ENCODE results near the gene COX6A2. TPM values are rescaled to one million over a fixed set of nuclear protein-coding genes. Genes with fewer than 3 reads are reported as not detected.

Gene COX6A2
- total RNA-seq, 3 donors from 2014 or later, result not detected

DNA sequence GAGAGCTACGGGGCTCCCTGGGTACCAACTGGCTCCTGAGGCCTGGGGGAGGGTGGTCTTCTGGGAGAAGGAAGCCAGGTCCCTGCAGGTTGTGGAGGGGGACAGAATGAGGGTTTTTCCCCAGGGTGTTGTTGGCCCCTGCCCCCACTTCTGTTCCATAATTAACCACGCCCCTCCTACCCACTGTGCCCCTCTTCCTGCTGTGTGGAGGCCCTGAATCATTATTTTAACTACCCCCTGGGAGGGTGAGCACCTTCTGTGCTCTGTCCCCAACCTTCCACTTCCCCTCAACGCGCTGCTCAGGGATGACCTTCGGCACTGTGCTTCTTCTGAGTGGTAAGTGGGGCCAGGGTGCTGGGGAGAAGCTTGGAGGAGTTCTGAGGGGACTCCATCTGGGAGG, 35.1 kb downstream of the COX6A2 start, which contains the start of gene ITGAD:
TSS of gene ITGAD (plus strand) at position 280 of the 400 bp plus-strand sequence. CDS start at position 306, 26 bp downstream.
- DNase-seq (no peak), ATAC-seq (no peak)
- no peaks in the 10 kb centered on the region for H3K4me1 Mint-ChIP-seq (ENCODE audit: low read depth)
- peaks cover 11% of the 10 kb centered on the region for H3K27me3 Mint-ChIP-seq (ENCODE audit: low read depth)
- no peaks in the 10 kb centered on the region for H3K9me3 Mint-ChIP-seq
- no peak within 1 kb of the TSS for H3K4me3 Mint-ChIP-seq
- H3K36me3 Mint-ChIP-seq (ENCODE audit: insufficient read depth), result no peaks in the 10 kb centered on the region

DNA sequence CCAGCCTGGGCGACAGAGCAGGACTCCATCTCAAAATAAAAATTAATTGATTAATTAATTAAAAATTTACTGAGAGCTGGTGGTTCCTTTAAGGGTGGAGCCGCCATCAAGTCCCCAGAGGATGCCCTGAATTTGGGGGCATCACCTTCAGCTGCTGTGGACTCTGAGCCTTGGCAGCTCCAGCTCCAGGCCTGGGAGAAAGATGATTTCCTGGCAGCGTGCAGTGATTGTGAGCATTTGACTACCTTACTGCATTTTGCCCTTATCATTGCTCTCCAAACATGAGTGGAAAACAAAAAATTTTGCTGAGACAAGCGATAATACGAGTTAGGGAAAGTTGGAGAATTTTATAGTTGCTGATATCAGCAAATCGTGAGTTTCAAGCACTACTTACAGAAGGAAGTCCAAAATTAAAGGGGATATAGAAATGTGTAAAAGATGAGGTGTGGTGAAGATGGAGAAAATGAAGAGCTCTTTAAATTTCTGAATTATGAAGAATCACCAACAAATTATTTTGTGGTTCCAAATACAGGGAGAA, 37.6 kb downstream of the COX6A2 start:
- ATAC-seq (no peak), DNase-seq (no peak)
- Mint-ChIP-seq H3K27me3 (ENCODE audit: low read depth) (peaks cover 16% of the 10 kb centered on the region), H3K4me3 (no peak overlapping the region), H3K9me3 (no peaks in the 10 kb centered on the region), H3K36me3 (ENCODE audit: insufficient read depth) (no peaks in the 10 kb centered on the region), H3K4me1 (ENCODE audit: low read depth) (peaks cover 17% of the 10 kb centered on the region)

DNA sequence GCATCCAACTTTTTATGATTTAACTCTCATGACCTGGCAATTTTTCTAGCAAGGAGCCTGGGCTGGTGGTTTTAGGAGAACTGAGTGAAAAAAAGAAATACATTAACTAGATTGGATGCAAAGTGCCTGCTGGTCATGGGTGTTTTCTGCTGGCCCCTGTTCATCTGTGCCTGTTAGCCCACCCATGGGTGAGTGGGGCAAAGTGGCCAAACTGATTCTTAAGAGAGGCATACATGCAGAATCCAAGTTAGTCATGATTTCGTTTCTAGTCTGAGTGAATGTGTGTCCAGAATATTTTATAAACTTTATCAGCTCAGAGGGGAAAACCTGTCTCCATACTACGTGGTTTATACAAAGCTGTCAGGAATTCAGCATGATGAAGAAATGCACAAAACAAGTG, 39.6 kb downstream of the COX6A2 start:
- ATAC-seq, result no peak
- H3K36me3 Mint-ChIP-seq (ENCODE audit: insufficient read depth), result no peaks in the 10 kb centered on the region
- H3K4me1 Mint-ChIP-seq (ENCODE audit: low read depth), result peaks cover 20% of the 10 kb centered on the region
- no peak overlapping the region for H3K4me3 Mint-ChIP-seq
- H3K27me3 Mint-ChIP-seq (ENCODE audit: low read depth), result peaks cover 16% of the 10 kb centered on the region
- H3K9me3 Mint-ChIP-seq, result no peaks in the 10 kb centered on the region
- DNase-seq, result no peak

DNA sequence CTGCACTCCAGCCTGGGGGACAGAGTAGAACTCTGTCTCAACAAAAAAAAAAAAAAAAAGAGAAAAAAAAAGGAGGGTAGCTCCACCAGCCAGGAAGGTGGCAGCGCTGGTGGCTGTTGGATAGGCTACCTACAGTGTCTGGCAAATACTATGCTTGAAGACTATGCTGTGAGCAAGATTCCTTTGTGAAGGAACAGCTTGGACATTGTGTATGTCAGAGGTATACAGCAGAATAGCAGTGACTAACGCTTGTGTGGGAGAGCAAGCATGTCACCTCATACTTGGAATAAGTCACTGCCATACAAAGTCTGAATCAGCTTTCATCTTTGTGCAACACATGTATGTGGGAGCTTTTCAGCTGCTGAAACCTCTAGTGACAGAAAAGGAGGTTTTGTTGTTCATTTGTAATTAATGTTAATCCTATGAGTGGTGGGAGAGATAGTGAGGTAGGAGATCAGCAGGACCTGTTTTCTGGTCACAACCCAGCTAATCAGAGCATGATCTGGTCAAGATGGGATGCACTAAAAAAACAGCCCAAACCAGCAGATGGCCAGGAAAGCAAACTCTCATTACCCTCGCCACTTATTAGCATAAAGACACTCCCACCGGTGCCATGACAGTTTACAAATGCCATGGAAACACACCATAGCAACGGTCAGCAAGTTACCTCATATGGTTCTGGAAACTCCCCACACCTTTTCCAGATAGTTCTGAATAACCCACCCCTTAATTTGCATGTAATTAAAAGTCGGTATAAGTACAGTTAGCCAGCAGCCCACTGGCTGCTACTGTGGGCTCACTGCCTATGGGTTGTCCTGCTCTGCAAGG, 41.8 kb downstream of the COX6A2 start:
- Mint-ChIP-seq H3K9me3 (no peaks in the 10 kb centered on the region), H3K4me1 (ENCODE audit: low read depth) (peaks cover 20% of the 10 kb centered on the region), H3K36me3 (ENCODE audit: insufficient read depth) (no peaks in the 10 kb centered on the region), H3K4me3 (no peak overlapping the region), H3K27me3 (ENCODE audit: low read depth) (peaks cover 17% of the 10 kb centered on the region)
- DNase-seq, result no peak
- peak; percentile 96 to 98 for ATAC-seq

DNA sequence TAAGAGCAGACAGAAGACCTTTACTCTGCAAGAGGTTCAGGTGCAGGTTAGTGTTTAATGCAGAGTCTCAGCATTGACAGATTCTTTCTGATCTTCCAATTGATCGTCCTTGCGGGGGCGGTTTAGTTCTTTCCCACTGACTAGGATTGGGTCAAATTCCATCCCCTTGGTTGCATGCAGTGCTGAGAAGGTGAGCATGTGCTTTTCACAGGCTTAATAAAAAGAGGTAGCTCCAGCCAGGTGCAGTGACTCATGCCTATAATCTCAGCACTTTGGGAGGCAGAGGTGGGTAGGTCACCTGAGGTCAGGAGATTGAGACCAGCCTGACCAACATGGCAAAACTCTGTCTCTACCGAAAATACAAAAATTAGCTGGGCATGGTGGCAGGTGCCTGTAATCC, 42.5 kb downstream of the COX6A2 start:
- DNase-seq (no peak), ATAC-seq (no peak)
- H3K4me3 Mint-ChIP-seq, result no peak overlapping the region

DNA sequence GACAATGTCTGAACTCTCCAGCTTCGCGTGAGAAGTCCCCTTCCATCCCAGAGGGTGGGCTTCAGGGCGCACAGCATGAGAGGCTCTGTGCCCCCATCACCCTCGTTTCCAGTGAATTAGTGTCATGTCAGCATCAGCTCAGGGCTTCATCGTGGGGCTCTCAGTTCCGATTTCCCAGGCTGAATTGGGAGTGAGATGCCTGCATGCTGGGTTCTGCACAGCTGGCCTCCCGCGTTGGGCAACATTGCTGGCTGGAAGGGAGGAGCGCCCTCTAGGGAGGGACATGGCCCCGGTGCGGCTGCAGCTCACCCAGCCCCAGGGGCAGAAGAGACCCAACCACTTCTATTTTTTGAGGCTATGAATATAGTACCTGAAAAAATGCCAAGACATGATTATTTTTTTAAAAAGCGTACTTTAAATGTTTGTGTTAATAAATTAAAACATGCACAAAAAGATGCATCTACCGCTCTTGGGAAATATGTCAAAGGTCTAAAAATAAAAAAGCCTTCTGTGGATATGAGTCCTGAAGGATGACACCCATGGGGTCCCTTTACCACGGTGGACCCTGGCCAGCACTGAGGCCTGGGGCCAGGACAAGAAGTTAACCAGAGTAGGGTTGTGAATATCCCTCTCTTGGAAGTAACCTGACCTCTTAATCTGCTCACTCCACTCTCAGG, 45.5 kb downstream of the COX6A2 start:
- ATAC-seq (peak in 1 of 2 donors; percentile 40), DNase-seq (peak; percentile 42)
- Mint-ChIP-seq H3K27me3 (ENCODE audit: low read depth) (peaks cover 5% of the 10 kb centered on the region), H3K4me3 (no peak overlapping the region), H3K36me3 (ENCODE audit: insufficient read depth) (no peaks in the 10 kb centered on the region), H3K9me3 (no peaks in the 10 kb centered on the region), H3K4me1 (ENCODE audit: low read depth) (peaks cover 22% of the 10 kb centered on the region)

More for the DNA sequence above, 42.5 kb downstream of the COX6A2 start:
- H3K9me3 Mint-ChIP-seq, result no peaks in the 10 kb centered on the region
- no peaks in the 10 kb centered on the region for H3K36me3 Mint-ChIP-seq (ENCODE audit: insufficient read depth)
- peaks cover 15% of the 10 kb centered on the region for H3K27me3 Mint-ChIP-seq (ENCODE audit: low read depth)
- peaks cover 20% of the 10 kb centered on the region for H3K4me1 Mint-ChIP-seq (ENCODE audit: low read depth)

DNA sequence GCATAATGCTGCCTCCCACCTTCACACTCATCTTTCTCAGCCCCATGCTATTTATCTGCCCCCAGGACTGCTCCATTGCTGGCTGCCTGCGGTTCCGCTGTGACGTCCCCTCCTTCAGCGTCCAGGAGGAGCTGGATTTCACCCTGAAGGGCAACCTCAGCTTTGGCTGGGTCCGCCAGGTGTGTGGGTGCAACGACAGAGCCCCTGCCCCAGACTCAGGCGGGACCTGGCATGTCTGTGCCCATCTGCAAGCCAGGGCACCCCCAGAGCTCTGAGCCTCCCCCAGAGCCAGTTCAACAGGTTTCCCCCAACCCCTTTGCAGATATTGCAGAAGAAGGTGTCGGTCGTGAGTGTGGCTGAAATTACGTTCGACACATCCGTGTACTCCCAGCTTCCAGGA, 48.0 kb downstream of the COX6A2 start:
- H3K4me3 Mint-ChIP-seq, result no peak overlapping the region
- peaks cover 1% of the 10 kb centered on the region for H3K27me3 Mint-ChIP-seq (ENCODE audit: low read depth)
- H3K36me3 Mint-ChIP-seq (ENCODE audit: insufficient read depth), result no peaks in the 10 kb centered on the region
- no peak for ATAC-seq
- peaks cover 8% of the 10 kb centered on the region for H3K9me3 Mint-ChIP-seq
- peaks cover 9% of the 10 kb centered on the region for H3K4me1 Mint-ChIP-seq (ENCODE audit: low read depth)
- no peak for DNase-seq

Other genes with a start within 250 kb of the COX6A2 start
- 100 to 1,000 TPM; 783 to 850 (median 809) TPM for gene FUS, start 248.2 kb downstream of the COX6A2 start, total RNA-seq
- 1 to 10 TPM; 1.3 to 2.7 (median 2.5) TPM for gene PYCARD, start 225.6 kb downstream of the COX6A2 start, total RNA-seq
- gene TRIM72, start 214.2 kb downstream of the COX6A2 start, total RNA-seq, result not detected
- gene PYDC1, start 211.2 kb downstream of the COX6A2 start, total RNA-seq, result not detected
- 1 to 10 TPM in 1 of 3 donors, under 1 TPM in 2; 0.90 to 1.8 (median 0.99) TPM for gene ITGAM, start 168.4 kb downstream of the COX6A2 start, total RNA-seq
- gene ITGAX, start 73.2 kb downstream of the COX6A2 start, total RNA-seq, result 1 to 10 TPM in 2 of 3 donors, under 1 TPM in 1; 0.89 to 2.3 (median 2.2) TPM
- gene ITGAD, start 35.0 kb downstream of the COX6A2 start, total RNA-seq, result under 1 TPM in 1 of 3 donors, not detected in 2; 0.16 TPM
- gene ZNF843, start 14.4 kb upstream of the COX6A2 start, total RNA-seq, result under 1 TPM in 2 of 3 donors, not detected in 1; 0.16 to 0.27 TPM
- gene ARMC5, start 31.1 kb upstream of the COX6A2 start, total RNA-seq, result 10 to 100 TPM; 18.4 to 18.9 (median 18.7) TPM
- gene TGFB1I1, start 43.8 kb upstream of the COX6A2 start, total RNA-seq, result under 1 TPM in 2 of 3 donors, not detected in 1; 0.30 to 0.34 TPM
- not detected for gene SLC5A2, start 54.8 kb upstream of the COX6A2 start, total RNA-seq
- gene RUSF1, start 80.0 kb upstream of the COX6A2 start, total RNA-seq, result 10 to 100 TPM; 43.9 to 49.1 (median 45.9) TPM
- gene AHSP, start 99.5 kb upstream of the COX6A2 start, total RNA-seq, result not detected

Measured in activated T-cell treated with anti-CD3 and anti-CD28 coated beads, Interleukin-2, amount 50 U/mL, for 4 hours (primary cell).